Kidney capillary endothelial cell (primary cell): ENCODE results near the gene GLE1.
"Not testable (repeated sequence)": the region's sequence is repeated elsewhere in the genome, so short reads cannot be mapped to it uniquely, and the experiment has no call there.

Source experiments
- DNase-seq: peaks from one replicate; pipeline ENCODE4 v3.0.0-alpha.2; 2018; ENCODE audit warnings: low spot score

GLE1 gene

DNA sequence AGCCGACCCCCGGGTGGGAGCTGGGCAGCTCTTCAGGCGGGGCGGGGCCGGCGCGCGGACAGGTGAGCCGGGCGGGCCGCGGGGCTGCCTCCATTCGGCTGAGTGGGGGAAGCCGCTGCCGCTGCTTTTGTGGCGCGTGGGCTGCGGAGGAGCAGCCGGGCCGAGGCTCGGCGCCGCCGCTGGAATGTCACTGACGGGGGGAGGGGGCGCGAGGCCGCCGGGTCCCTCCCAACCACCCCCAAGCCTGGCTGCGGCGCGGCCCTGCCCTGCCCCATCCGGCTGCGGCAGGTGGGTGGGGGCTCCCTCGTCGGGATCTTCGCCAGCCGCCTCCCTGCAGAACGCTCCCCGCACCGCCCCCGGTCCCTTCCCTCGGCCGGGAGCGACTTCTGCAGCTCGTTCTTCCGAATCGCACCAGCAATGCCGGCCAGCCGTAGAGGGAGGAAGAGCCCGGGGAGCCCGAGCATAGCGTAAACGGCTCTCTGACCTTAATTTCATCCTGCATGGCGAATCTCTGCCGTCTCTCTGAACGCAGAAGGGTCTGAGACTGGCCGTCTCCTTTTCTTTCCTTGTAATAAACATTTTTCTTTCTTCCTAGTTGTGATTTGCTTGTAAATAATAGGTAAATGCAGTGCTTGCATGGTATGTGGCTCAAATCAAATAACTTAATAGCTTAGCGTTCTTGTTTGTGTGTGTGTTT, 48.4 kb downstream of the GLE1 start:
- no peak for DNase-seq

DNA sequence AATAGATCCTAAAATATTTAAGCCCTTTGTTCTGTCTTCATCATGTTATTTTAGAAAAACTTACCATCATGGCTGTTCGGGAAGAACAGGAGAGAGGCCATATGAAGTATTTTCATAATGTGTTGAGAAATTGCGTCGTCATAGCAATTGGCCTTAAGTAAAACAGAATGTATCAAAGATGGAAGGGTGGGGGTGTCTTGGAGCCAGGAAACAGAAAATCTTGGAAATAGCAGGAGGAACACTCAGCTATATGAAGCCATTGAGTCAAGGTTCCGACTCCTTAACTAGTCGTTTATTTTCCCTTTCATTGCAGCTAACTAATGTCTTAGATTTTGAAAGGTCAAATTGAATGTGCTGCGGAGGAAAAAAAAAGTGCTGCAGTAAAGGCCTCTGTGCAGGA, 49.2 kb downstream of the GLE1 start:
- peak; percentile 38 for DNase-seq

DNA sequence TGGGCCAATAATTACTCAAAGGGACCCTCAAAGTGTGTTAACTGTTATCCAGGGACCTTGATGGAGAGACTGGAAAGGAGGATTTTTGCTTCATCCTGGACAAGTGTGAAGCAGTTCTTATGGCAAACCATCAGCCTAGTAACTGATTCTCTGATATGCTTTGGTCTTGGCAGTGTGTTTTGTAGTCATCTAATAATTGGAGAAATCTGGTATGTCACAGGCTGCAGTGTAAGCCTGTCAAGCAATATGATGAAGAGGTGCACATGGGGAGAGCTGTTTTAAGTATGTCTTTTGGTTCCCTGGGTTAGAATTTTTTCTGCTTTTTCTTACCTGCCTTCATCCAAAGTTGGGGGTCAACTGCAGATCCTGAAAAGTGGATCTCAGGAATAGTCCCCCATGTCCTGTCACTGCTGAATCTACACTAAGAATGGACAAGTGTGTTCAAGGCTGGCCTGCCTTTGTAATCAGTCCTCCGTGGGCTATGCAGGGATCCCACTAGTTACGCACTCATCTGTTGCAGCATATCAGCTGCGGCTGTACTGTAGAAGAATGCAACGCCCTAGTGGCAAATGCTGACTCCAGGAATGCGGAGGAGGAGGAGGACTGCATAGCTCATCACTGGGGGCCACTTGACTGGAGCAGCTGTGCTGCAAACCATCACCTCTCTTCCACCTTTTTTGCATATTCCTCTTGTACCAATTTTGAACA, 49.8 kb downstream of the GLE1 start:
- DNase-seq: peak; percentile 65

DNA sequence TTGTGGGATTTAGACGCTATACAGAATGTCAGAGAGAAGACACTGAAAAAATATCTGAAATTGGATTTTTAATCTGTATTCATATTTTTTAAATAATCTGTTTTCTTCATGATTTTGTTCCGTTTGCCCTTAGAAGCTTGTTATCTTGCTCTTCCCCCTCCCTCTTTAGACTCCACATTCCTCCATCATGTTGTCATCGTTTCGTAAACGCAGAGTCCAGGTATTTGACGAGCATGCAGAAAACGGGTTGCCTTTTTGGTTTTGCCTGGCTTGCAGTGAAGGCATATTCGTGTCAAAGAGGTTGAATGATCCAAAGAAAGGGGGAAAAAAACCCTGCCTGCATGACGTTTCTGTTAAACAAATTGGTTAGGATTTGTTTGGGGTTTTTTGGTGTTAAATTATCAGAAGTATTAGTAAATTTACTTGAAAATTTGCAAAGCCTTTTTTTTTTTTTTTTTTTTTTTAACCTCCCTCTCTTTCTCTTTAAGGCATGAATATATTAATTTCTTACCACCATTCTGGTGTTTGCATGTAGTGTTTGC, 50.7 kb downstream of the GLE1 start:
- DNase-seq: no peak

DNA sequence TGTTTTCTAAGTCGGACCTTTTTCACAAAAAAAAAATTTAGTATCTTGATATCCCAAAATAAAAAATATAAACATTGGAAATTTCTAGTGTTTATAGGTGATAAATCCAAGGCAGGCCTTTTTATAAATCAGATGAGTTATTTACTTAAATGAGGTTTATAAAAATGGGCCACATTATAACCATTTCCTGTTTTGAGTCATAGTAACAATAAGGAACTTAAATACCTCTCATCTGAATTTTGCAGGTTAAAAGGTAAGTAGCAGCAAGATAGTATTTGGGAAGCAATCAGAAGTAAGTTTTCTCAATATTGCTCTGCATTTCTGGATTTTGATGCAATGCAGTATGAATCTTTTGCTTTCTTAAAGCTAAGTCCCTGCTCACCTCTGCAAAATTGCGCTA, 51.8 kb downstream of the GLE1 start:
- DNase-seq: no peak

DNA sequence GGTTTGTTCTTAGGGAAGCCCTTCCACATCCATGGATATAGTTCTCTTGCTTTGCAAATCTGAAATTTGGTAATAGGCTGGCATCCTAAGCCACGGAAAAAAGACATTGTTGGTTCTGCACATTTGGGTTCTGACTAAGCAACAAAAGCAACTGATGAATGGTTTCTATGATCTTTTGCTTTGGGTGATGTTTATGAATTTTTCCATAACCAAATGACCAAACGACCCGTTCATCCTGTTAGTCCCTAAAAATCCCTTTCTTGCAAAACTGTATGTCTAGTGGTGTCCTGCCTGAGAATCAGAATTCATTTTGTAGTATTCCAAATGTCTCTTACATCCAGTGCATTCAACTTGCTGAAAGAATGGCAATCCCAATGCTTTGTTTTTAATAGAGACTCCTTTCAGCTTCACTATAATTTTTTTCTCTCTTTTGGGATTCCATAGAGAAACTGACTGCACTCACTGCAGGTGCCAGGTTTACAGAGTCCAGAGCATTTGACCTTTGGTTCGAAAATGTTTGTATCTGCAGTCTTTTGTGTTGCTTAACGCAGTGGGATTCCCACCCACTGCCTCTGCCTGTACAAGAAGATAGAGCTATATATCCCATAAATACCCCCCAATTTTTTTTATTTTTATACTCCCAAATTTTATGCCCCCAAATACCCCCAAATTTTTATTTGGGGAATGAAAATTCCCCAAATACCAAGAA, 52.6 kb downstream of the GLE1 start:
- no peak for DNase-seq

DNA sequence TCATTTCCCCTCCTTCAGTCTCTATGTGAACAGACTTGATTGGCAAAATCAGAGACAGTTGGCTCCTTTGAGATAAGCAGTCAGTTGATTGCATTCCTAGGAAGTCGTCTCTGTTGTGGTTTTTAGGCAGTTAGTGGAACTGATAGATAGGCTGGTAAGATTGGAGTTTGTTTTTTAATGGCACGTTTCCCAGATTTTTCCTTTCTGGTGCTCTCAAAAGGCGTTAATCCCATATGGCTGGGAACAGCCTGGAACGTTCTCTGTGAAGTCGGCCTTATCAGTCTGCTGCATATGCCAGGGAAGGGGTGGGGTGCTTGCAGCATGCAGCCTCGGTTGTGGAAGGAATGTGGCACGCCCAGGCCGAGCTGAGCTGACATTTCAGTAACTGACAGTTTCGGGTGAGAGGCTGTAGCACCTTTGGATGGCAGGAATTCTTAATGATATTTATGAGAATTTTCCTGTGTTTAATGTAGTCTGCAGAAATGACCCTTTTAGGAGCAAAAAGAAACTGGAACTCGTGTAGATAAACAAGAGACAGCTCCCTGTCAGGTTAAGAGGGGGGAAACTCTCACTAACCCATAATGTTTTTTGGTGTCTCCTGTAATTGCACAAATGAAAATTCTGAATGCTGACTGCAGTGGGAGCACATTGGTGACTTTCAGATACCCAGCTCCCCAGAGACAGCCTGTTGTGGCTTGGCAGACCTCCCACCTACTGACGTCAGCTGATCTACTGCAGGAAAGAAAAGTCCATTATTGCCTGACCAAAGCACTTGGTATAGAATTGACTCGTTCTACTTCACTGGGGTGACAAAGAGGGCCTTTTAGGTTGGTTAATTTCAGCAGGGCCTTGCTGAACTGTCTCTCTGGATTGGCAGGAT, 54.2 kb downstream of the GLE1 start:
- peak; percentile 64 for DNase-seq

DNA sequence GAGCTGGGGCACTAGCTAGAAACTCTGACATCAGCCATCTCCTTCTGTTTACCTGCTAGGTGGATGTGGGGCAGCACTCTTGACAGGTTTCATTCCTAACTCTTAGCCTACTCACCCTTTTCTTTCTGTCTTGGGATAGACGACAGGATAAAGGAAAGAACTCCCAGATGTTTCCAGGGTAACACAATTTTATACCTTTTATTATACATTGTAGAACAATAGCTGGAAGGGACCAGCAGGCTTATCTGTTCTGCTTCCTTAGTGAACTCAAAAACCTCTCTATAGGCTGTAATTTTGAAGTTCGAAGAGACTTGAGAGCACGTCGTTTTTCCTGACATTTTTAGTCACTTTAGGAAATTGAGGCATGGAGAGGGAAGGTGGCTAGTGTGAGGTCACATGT, 61.1 kb downstream of the GLE1 start:
- DNase-seq: peak; percentile 30

DNA sequence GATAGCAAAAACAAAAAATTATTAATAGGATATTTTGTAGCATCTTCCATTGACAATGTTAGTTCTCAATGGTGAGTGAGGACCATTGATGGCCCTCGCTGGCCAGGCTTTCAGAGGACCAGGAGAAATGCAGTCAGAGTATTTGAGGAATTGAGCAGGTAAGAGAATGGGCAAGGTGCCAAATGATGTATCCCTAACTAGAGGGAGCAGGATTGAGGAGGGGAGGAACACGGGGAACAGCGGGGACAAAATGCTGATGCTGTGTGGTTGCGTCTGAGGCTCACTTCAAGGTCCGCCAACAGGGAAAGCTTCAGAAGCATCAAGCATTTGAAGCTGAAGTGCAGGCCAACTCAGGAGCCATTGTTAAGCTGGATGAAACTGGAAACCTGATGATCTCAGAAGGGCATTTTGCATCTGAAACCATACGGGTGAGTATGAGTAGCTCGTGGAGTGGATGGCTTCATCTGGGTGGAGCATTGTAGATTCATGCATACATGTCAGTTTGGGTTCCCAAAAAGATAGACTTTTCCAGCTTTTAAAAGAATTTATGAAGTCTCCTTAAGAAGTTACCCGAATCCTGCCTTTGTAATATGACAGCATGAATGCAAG, 64.1 kb downstream of the GLE1 start:
- no peak for DNase-seq

DNA sequence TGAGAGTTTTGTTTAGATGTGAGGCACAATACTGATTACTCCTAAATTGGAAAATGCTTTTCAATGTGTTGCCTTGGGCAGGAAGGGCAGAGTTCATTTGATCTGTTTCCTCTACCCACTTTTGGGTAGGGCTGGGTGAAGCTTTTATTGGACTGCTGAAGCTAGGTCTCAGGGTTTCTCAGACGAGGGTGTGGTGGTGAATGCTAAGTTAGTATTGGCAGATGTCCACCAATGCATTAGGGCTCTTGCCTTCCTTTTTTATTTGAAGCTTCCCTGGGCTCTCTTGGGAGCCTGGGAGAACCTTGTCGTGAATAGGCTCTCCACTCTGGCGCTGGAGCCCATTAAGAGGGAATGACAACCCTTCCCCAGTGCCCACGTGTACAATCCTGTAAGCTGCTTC, 71.0 kb downstream of the GLE1 start:
- DNase-seq: no peak

DNA sequence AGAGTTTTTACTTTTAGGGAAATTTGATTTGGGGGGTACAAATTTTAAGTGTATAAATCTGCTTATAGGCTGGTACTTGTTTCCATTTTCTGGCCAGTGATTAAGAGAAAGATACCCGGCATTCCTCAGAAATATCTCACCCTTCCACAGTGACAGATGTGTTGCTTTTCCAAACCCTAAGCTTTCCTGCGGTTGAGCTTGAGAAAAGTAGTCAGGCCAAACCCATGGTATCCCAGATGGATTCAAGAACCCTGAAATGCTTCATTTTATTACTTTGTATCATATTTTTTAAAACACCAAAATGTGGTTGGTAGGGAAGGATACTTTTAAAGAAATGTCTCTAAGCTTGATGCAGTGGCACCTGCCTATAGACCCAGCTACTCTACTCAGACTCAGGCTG, 71.4 kb downstream of the GLE1 start:
- no peak for DNase-seq

DNA sequence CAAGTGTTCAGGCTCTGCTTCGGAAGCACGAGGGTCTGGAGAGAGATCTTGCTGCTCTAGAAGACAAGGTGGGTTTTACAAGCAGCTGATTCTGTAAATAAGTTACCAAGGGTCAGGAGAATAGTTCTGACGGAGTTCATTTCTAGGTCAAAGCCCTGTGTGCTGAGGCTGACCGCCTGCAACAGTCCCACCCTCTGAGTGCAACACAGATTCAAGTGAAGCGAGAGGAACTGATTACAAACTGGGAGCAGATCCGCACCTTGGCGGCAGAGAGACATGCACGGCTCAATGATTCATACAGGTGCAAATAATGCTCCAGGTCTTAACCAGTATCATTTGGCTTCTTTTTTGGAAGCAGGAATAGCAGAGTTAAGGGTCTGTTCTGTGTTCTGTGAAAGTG, 72.7 kb downstream of the GLE1 start:
- DNase-seq: no peak

DNA sequence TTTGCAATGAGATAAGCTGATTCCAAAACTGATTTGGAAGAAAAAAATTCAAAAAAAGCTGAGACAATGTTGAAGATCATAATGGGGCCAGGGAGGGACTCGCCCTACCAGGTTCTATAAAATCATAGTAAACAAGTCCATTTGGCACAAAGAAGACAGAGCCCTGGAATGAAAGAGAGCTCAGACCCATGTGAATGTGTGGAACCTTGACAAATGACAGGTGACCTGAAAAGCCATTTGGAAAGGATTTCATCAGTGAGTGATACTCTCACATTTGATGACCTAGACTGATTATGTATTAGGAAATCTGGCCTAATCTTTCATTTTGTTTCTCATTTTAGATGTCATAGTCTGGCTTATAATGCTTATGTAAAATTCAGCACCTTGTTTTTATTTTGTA, 74.7 kb downstream of the GLE1 start:
- no peak for DNase-seq

DNA sequence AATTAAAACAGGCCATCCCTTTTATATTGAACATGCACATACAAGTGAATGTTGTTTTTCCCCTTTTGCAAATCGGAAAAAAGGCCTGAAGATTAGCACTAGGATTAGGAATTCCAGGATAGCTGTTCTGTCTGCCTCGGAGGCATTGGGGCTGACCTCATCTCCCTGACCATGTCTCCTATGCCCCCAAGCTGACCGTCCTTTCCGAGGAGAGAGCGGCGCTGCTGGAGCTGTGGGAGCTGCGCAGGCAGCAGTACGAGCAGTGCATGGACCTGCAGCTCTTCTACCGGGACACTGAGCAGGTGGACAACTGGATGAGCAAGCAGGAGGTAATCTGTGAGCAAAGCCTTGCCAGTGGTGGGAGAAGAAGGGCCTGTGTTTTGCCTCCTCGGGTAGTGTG, 76.2 kb downstream of the GLE1 start:
- no peak for DNase-seq

DNA sequence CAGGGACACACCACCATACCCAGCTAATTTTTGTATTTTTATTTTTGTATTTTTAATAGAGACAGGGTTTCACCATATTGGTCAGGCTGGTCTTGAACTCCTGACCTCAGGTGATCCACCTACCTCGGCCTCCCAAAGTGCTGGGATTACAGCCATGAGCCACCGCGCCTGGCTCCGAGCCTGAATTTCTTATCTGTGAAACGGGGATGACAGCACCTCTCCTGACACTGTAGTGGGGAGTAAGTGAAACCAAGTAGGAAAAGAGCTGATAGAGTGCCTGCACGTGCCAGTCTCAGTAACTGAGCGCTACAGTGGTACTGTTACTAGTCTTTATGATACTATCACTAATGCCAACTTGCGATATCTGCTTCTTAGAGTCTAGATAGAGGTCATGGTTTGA, 80.6 kb downstream of the GLE1 start:
- DNase-seq: not testable (repeated sequence)

DNA sequence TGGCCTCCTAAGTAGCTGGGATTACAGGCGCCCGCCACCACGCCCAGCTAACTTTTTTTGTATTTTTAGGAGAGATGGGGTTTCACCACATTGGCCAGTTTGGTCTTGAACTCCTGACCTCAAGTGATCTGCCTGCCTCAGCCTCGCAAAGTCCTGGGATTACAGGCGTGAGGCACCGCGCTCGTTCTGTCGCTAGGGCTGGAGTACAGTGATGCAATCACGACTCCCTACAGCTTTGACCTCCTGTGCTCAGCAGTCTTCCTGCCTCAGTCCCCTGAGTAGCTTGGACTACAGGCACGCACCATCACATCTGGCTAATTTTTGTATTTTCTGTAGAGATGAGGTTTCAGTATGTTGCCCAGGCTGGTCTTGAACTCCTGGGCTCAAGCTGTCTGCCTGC, 82.4 kb downstream of the GLE1 start:
- DNase-seq: not testable (repeated sequence)

DNA sequence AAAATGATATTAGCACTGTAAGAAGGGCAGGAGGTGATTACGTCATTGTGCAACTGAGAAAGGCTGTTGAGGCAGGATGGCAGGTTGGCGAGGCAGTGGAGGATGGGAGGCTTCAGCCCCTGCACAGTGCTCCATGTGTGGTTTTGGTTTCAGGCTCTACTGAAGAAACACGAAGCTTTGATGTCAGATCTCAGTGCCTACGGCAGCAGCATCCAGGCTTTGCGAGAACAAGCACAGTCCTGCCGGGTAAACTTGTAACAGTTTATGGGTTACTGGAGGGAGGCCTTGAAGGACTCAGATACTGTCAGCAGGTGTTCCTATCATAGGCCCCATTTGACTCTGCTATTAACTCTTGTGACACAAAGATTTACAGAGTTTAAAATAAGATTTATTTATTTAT, 82.9 kb downstream of the GLE1 start:
- DNase-seq: no peak

DNA sequence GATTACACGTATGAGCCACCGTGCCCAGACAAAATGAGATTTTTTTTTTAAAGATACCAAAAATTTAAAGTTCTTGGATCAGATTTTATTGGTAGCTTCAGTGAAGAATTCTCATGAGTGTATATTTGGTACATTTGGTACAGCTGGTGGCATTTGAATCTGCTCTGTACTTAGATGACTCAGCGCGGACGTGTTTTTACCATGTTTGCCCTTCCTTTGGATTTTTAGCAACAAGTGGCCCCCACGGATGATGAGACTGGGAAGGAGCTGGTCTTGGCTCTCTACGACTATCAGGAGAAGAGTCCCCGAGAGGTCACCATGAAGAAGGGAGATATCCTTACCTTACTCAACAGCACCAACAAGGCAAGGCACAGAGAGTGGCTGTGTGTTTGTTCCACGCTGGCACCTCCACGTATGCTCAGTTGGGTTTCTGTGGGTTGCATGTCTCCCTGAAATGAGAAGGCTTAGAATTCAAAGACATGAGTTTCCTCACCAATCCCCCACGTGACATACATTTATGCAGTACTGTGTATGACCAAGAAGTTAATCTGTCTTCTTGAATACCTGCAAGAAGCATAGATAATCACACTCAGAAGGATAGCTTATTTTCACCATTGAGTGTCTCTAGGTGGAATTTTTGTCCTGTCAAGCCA, 84.2 kb downstream of the GLE1 start:
- no peak for DNase-seq
